T-helper 1 cell (primary cell): ENCODE measurements around the gene BPHL.
"Not testable (repeated sequence)": the region's sequence is repeated elsewhere in the genome, so short reads cannot be mapped to it uniquely, and the experiment has no call there.

Source experiments
- DNase-seq, 5 donors: peaks; one replicate each; pipeline ENCODE4 v3.0.0-alpha.2; 2012 to 2020

Gene BPHL

GRCh38 chr6:3157131-3157933 is 38.8 kb downstream of the BPHL start, which contains the start of gene TUBB2A:
TUBB2A (minus strand) TSS chr6:3157544; CDS start chr6:3157463, 81 bp downstream.
- DNase-seq = peak; percentile 72 to 88 (median 82)

GRCh38 chr6:3159805-3160781 is 41.6 kb downstream of the BPHL start:
- peak; percentile 17 to 67 (median 59) for DNase-seq

- DNase-seq = peak in 1 of 5 donors; percentile 15
These were observed 43.6 kb downstream of the BPHL start for GRCh38 chr6:3162067-3162497.

GRCh38 chr6:3162565-3163247 is 44.2 kb downstream of the BPHL start:
- peak; percentile 44 to 68 (median 51) for DNase-seq

- DNase-seq = no peak
These were observed 44.7 kb downstream of the BPHL start for GRCh38 chr6:3163248-3163594.

- DNase-seq = no peak
These were observed 45.9 kb downstream of the BPHL start for GRCh38 chr6:3164388-3164787.

GRCh38 chr6:3165631-3166534 is 47.4 kb downstream of the BPHL start:
- DNase-seq = no peak

GRCh38 chr6:3166535-3167225 is 48.2 kb downstream of the BPHL start:
- not testable (repeated sequence) for DNase-seq

GRCh38 chr6:3168046-3168445 is 49.5 kb downstream of the BPHL start:
- not testable (repeated sequence) for DNase-seq

GRCh38 chr6:3170676-3171075 is 52.2 kb downstream of the BPHL start:
- DNase-seq = not testable (repeated sequence)

- not testable (repeated sequence) for DNase-seq
These were observed 53.0 kb downstream of the BPHL start for GRCh38 chr6:3171313-3172175.

GRCh38 chr6:3172789-3173188 is 54.3 kb downstream of the BPHL start:
- DNase-seq = not testable (repeated sequence)

GRCh38 chr6:3173636-3174089 is 55.2 kb downstream of the BPHL start:
- not testable (repeated sequence) for DNase-seq

- no peak for DNase-seq
These were observed 57.3 kb downstream of the BPHL start for GRCh38 chr6:3175715-3176402.

GRCh38 chr6:3176562-3177355 is 58.2 kb downstream of the BPHL start:
- DNase-seq = peak in 1 of 5 donors; percentile 47

- not testable (repeated sequence) for DNase-seq
These were observed 60.2 kb downstream of the BPHL start for GRCh38 chr6:3178666-3179065.

GRCh38 chr6:3179945-3180344 is 61.4 kb downstream of the BPHL start:
- DNase-seq = not testable (repeated sequence)

GRCh38 chr6:3181105-3181504 is 62.6 kb downstream of the BPHL start:
- DNase-seq = no peak
